HFFc6 (cell line): ENCODE measurements around the gene MS4A18. TPM values are rescaled to one million over a fixed set of nuclear protein-coding genes. Genes with fewer than 3 reads are reported as not detected.

Experiments used
- DNase-seq: peaks from one replicate; pipeline ENCODE4 v3.0.0-alpha.2; 2018
- H3K27ac Mint-ChIP-seq: 2 replicates; pipeline ENCODE4 v1.8.0; 2020; ENCODE audit warnings: mild to moderate bottlenecking, mixed read lengths
- H3K27me3 Mint-ChIP-seq: 2 replicates; pipeline ENCODE4 v1.8.0; 2021; ENCODE audit warnings: mild to moderate bottlenecking, moderate library complexity, mixed read lengths; ENCODE audit not compliant: insufficient read depth
- H3K36me3 Mint-ChIP-seq: 2 replicates; pipeline ENCODE4 v1.8.0; 2021; ENCODE audit warnings: low read depth, mixed read lengths
- H3K4me1 Mint-ChIP-seq: 2 replicates; pipeline ENCODE4 v1.8.0; 2020; ENCODE audit warnings: low read depth, mixed read lengths
- H3K4me3 Mint-ChIP-seq: 2 replicates; pipeline ENCODE4 v1.8.0; 2020; ENCODE audit warnings: mild to moderate bottlenecking, moderate library complexity, mixed read lengths
- H3K9me3 Mint-ChIP-seq: 2 replicates; pipeline ENCODE4 v1.8.0; 2020; ENCODE audit warnings: mild to moderate bottlenecking, mixed read lengths
- CTCF ChIP-seq: fragments of 200-600 bp; sonication (generic); IDR thresholded peaks from 2 replicates; pipeline ENCODE4 v1.5.0; 2021; ENCODE audit warnings: antibody characterized with exemption, mild to moderate bottlenecking
- total RNA-seq, 6 experiments: library from RNA; stranded (reverse); fragmentation: NEBNext Ultra II Directional; extraction: Animal tissue kit (Norgen Biotek cat#: 25700); gene quantifications; 2 replicates in 1 of 6; 3 replicates in 5 of 6; pipeline ENCODE4 v1.2.3, GENCODE V29; 2021

The MS4A18 gene
- total RNA-seq, 6 experiments from 2014 or later: not detected

DNA sequence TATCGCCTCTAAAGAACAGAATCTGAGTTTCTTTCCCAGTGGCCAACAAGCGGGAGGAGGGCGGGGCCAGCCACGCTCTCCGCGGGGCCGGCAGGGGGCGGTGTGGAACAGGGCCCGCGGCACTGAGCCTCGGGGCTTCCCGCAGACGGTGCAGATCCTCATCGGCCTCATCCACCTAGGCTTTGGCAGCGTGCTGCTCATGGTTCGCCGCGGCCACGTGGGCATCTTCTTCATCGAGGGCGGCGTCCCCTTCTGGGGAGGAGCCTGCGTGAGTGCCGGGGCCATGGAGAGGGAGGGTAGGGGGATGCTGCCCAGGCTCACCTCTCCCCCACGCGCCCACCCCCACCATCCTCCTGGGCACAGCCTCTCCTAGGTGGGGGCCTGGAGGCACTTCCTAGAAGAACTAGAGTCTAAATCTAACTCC is 42.9 kb downstream of the MS4A18 start:
- no peaks in the 10 kb centered on the region for H3K9me3 Mint-ChIP-seq
- no peak for DNase-seq
- no peaks in the 10 kb centered on the region for H3K36me3 Mint-ChIP-seq
- H3K27me3 Mint-ChIP-seq: peaks cover 30% of the 10 kb centered on the region
- H3K4me3 Mint-ChIP-seq: no peak overlapping the region
- TF ChIP-seq CTCF: peak; percentile 69
- H3K27ac Mint-ChIP-seq: no peak overlapping the region
- no peaks in the 10 kb centered on the region for H3K4me1 Mint-ChIP-seq

- H3K4me3 Mint-ChIP-seq: no peak overlapping the region
- H3K27ac Mint-ChIP-seq: no peak overlapping the region
- peaks cover 30% of the 10 kb centered on the region for H3K27me3 Mint-ChIP-seq
- no peaks in the 10 kb centered on the region for H3K36me3 Mint-ChIP-seq
- H3K4me1 Mint-ChIP-seq: no peaks in the 10 kb centered on the region
- H3K9me3 Mint-ChIP-seq: no peaks in the 10 kb centered on the region
- no peak for TF ChIP-seq CTCF
- no peak for DNase-seq
Measured at GRCh38 chr11:60768202-60768601, 43.7 kb downstream of the MS4A18 start.

DNA sequence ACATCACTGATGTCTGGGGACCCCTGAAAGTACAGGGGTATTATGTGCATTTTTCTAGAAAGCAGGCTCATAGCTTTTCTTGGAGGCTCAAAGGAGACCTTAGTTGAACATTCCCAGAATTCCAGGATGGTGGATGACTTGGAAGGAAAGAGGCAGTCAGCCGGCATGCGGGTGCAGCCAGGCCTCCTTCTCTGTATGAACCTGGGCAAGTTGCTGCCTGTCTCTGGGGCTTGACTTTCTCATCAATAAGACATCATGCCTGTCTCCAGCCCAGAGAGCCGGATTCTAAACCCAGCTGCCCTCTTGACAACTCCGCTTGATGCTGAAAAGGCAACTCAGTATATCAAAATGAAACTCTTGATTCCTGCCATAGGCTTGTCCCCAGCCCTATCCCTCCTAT is 44.8 kb downstream of the MS4A18 start:
- DNase-seq: no peak
- H3K27me3 Mint-ChIP-seq: peaks cover 29% of the 10 kb centered on the region
- H3K9me3 Mint-ChIP-seq: no peaks in the 10 kb centered on the region
- peaks cover 1% of the 10 kb centered on the region; the same call in 1 of the 2 replicates for H3K4me1 Mint-ChIP-seq
- H3K4me3 Mint-ChIP-seq: no peak overlapping the region
- no peak for TF ChIP-seq CTCF
- no peak overlapping the region for H3K27ac Mint-ChIP-seq
- H3K36me3 Mint-ChIP-seq: no peaks in the 10 kb centered on the region

DNA sequence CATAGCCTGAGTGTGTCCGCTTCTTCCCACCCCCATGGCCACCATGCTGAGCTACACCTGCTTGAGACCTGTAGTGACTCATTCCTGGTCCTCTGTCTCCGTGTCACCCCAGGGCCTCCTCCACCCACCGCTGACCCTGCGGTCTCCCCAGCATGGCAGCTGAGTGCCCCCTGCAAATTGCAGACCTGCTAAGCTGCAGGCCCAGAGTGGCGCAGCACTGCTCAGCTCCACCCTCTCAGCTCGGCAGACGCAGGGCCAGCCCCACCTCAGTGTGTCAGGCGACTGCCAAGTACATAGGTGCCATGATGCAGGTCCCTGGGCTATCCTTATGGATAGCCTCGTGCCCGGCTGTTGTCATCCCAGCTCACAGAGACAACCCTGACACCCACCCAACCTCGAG is 45.3 kb downstream of the MS4A18 start:
- TF ChIP-seq CTCF: no peak
- Mint-ChIP-seq H3K27ac (no peak overlapping the region), H3K4me3 (no peak overlapping the region), H3K9me3 (no peaks in the 10 kb centered on the region), H3K27me3 (peaks cover 25% of the 10 kb centered on the region), H3K36me3 (no peaks in the 10 kb centered on the region), H3K4me1 (peaks cover 7% of the 10 kb centered on the region; the same call in 1 of the 2 replicates)
- no peak for DNase-seq

GRCh38 chr11:60771146-60771545 is 46.6 kb downstream of the MS4A18 start:
- Mint-ChIP-seq H3K9me3 (no peaks in the 10 kb centered on the region), H3K27ac (no peak overlapping the region), H3K4me3 (no peak overlapping the region), H3K27me3 (peaks cover 25% of the 10 kb centered on the region), H3K36me3 (no peaks in the 10 kb centered on the region), H3K4me1 (peaks cover 19% of the 10 kb centered on the region)
- no peak for TF ChIP-seq CTCF
- no peak for DNase-seq
